Astrocyte (in vitro differentiated cells and primary cell): ENCODE results near the gene PLK3.

ENCODE experiments used
- EZH2 ChIP-seq: IDR thresholded peaks from 2 replicates; pipeline ENCODE4 v1.6.1; 2012; ENCODE audit warnings: mild to moderate bottlenecking, low read length, inconsistent platforms; ENCODE audit not compliant: insufficient read depth
- TF ChIP-seq, protein P1 (sequence below): IDR thresholded peaks from 2 replicates; pipeline ENCODE4 v1.5.1; 2011; ENCODE audit warnings: low read depth, mild to moderate bottlenecking, inconsistent platforms, low read length, moderate library complexity; ENCODE audit not compliant: insufficient read depth

DNA sequence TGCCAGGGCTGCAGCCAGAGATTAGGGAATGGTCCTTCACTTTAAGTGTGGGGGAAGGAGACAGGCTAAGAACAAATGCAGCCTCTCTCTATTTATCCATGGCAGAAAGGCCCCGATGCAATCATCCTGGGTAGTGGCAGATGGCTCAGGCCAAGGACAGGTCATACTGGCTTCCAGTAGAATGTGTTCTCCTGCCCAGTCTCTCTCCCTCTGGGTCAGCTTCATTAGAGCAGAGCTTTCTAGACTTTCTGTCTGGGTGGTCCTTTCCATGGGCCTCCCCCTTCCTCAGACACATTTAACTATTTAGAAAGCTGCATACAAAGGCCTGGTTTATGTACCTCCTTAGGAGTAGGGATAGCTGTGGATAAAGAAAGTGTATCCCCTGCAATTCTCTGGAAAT, 47.7 kb downstream of the PLK3 start:
- TF ChIP-seq, protein P1, sequence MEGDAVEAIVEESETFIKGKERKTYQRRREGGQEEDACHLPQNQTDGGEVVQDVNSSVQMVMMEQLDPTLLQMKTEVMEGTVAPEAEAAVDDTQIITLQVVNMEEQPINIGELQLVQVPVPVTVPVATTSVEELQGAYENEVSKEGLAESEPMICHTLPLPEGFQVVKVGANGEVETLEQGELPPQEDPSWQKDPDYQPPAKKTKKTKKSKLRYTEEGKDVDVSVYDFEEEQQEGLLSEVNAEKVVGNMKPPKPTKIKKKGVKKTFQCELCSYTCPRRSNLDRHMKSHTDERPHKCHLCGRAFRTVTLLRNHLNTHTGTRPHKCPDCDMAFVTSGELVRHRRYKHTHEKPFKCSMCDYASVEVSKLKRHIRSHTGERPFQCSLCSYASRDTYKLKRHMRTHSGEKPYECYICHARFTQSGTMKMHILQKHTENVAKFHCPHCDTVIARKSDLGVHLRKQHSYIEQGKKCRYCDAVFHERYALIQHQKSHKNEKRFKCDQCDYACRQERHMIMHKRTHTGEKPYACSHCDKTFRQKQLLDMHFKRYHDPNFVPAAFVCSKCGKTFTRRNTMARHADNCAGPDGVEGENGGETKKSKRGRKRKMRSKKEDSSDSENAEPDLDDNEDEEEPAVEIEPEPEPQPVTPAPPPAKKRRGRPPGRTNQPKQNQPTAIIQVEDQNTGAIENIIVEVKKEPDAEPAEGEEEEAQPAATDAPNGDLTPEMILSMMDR, result no peak
- TF ChIP-seq EZH2, result no peak
